HG03060 (cell line): Measurements from ENCODE around the gene PCSK9.

Experiments
- ATAC-seq: cut with Tn5 transposase; IDR thresholded peaks from one replicate; pipeline ENCODE4 v1.9.1; 2021; ENCODE audit warnings: low read depth, moderate number of reproducible peaks; ENCODE audit not compliant: unreplicated experiment

Gene PCSK9

GRCh38 chr1:55039342-55040082, at the start of gene PCSK9:
Gene PCSK9 (plus strand): TSS chr1:55039548. CDS start chr1:55039838, 290 bp downstream.
- ATAC-seq, result no peak

DNA sequence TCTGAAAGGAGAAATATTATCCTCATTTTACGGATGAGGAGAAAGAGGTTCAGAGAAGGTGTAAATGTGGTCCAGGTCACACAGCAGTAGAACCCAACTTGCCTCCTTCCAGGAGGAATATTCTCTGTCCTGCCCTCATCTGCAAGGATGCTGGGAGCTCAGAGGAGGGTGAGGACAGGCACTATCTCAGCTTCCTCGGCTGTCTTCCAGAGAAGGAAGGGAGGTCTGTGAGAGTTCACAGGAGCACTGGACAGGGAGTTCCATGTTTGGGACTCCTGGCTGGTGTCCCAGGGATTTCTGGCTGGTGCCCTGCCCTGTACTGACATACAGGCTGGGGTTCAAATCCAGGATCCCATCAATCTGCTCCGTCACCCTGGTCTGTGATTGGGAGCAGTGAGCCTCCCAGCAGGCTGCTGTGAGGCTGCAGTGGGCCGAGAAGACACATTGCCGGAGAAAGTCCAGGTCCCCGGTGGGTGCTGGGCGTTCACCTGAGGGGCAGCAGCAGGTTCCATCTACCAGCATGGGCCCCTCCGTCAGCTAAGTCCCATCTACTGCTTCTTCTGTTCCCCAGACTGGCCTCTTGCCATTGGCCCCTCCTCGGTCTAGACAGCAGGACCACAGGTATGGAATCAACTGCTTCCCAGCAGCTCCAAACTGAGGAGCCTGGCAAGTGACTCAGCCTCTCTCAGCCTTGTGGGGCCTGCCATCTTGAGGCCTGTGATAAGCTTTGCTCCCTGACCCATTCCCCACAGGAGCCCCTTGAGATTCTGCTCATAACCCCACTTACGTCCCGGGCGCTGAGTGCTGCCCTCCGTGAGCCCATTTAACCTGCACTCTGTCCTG, 49.2 kb upstream of the PCSK9 start:
- ATAC-seq, result no peak

DNA sequence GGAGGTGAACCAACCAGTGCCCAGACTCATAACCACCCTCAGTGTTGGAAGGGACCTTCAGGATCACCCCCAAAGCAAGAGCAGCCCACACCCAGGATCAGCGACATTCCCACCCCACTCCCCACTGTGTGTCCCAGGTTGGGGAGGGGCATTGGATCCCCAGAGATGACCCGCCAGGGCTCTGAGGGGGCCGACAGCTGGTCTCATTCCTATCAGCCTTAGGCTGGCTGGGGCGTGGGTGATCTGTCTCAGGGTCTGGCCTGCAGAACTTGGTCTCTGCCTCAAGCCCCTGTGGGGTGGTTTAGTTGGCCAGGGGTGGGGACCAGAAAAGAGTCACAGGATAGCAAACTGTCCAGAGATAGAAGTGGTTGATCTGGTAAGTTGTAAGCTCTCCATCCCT, 48.4 kb upstream of the PCSK9 start:
- ATAC-seq, result no peak

DNA sequence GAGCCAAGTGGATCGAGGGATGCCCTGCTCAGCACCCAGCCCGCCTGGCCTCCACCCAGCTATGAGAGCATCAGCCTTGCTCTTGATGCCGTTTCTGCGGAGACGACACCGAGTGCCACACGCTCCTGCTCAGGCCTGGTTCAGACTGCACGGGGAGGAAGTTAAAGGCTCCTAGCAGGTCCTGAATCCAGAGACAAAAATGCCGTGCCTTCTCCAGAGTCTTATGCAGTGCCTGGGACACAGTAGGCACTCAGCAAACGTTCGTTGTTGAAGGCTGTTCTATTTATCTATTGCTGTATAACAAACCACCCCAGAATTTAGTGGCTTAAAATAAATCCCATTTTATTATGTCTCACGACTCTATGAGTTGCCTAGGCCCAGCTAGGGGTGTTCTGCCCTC, 47.4 kb upstream of the PCSK9 start:
- ATAC-seq, result no peak

- no peak for ATAC-seq
These were observed 46.2 kb upstream of the PCSK9 start for GRCh38 chr1:54993140-54993539.

- ATAC-seq, result no peak
These were observed 44.9 kb upstream of the PCSK9 start for GRCh38 chr1:54994355-54994990.

- no peak for ATAC-seq
These were observed 44.2 kb upstream of the PCSK9 start for GRCh38 chr1:54995013-54995760.

DNA sequence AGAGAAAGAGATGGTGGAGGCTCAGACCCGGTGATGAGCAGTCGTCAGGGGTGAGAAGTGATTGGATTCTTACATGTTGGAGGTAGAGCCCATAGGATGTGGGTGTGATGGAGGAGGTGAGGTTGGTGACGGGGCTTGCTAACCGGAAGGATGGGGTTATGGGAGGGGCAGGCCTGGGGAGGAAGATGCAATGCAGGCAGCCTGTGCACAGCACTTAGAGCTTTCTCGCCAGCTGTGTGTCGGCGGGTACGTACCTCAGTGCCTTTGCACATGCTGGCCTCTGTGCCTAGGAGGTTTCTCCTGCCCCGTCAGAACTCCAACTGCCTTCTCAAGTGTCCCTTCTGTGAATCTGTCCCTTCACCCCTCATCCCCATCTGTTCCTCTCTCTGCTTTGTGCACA, 43.5 kb upstream of the PCSK9 start:
- ATAC-seq, result no peak

GRCh38 chr1:54996359-54996868, 42.9 kb upstream of the PCSK9 start:
- no peak for ATAC-seq

GRCh38 chr1:54996869-54997710, 42.3 kb upstream of the PCSK9 start:
- ATAC-seq, result no peak

DNA sequence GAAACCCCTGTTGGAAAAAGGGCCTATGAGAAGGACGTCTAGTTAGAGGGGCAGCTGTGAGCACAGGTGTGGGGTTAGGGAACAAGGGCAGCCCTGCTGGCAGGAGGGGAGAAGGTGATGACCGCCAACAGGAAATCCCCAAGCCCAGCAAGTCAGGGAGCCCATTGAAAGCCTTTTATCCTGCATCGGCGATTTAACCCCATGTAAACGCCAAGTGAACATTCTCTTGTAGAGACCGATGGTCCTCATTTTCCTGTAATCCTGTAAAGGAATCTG, 41.7 kb upstream of the PCSK9 start:
- ATAC-seq, result no peak

GRCh38 chr1:54998100-54998499, 41.2 kb upstream of the PCSK9 start:
- no peak for ATAC-seq

GRCh38 chr1:54998677-54999076, 40.7 kb upstream of the PCSK9 start, which contains the start of gene BSND:
Gene BSND (plus strand): TSS chr1:54998933. CDS start chr1:54999187, 254 bp downstream.
- ATAC-seq, result no peak

- ATAC-seq, result no peak
These were observed 39.0 kb upstream of the PCSK9 start for GRCh38 chr1:55000110-55001085.

DNA sequence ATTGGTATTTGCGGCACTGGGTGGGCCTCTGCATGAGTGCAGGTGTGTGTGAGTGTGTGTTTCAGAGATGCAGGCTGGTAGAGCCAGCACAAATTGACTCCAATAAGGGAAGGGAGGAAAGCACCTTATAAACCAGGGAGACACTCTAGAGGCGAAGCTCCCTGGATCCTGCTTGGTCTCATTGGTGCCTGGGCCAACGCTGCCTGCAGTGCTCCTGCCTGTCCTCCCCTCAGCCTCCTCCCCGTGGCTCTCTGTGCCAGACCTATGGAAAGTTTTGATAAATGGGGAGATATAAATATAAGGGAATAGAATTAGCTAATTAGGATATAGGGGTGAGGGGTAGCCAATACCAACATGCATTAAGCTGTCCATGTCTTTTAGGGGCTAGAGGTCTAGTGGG, 38.0 kb upstream of the PCSK9 start:
- no peak for ATAC-seq

GRCh38 chr1:55002686-55003085, 36.7 kb upstream of the PCSK9 start:
- ATAC-seq, result no peak

GRCh38 chr1:55005351-55006140, 33.8 kb upstream of the PCSK9 start:
- no peak for ATAC-seq

GRCh38 chr1:55006931-55007330, 32.4 kb upstream of the PCSK9 start:
- ATAC-seq, result no peak
